ELR (cell line): Measurements from ENCODE around the gene HOXA2.

ENCODE experiments used
- DNase-seq: peaks from one replicate; pipeline ENCODE4 v3.0.0-alpha.2; 2015; ENCODE audit warnings: low read depth

HOXA2 gene

GRCh38 chr7:27078616-27079233, 23.8 kb downstream of the HOXA2 start:
- DNase-seq = peak; percentile 39

- DNase-seq = no peak
These were observed 29.4 kb downstream of the HOXA2 start for GRCh38 chr7:27073076-27073475.

GRCh38 chr7:27071622-27072390, 30.7 kb downstream of the HOXA2 start:
- DNase-seq = no peak

DNA sequence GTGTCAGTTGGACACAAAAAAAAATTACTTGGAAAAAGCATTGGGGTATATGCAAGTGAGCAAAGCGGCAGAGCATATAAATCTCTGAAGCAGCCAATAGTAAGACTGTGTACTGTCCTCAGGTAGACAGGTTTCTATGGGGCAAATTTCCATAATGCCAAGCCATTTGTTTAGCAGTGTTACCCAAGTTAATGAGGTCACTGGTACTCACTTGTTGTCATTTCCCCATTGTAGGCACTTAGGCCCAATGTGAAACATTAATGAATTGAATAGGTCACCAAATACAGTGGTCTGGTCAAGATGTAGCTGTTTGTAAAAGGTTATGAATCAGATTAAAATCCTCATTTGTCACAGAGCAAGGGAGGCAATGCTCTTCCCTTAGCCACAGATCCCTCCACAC, 34.2 kb downstream of the HOXA2 start:
- DNase-seq = no peak

DNA sequence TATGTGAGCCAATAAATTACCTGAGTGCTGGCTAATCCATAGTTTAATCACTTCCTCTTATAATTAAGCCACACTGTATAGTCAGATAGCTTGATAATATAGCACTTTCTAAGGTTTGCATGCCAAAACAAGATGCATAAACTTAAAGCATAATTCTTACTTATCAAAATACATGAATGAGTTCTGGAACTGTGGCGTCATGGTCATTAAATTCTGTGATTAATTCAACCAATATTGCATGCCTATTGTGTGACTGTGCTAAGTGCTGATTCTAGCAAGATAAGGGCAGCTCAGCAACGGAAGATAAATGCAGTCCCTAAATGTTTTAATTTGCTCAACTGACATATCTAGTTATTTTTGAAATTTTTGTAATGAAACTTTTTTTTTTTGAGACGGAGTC, 36.3 kb downstream of the HOXA2 start:
- DNase-seq = peak; percentile 90

DNA sequence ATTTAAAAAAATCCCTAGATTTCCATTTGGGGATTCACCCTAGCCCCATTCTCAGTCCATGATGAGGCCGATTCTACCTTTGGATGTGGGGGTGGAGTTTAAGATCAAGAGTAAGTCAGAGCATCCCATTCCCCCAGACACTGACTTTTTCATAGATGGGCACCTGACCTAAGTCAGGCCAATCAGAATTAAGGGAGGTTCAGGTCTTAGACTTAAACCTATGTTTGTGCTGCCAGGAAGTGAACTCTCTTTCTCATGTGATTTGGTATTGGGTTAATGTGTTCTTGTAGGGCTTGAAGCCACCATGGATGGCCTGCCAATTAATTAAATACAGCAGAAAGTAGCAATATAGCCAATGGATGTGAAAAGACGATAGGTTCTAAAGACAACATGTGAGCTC, 36.8 kb downstream of the HOXA2 start:
- DNase-seq = no peak

- no peak for DNase-seq
These were observed 37.8 kb downstream of the HOXA2 start for GRCh38 chr7:27064661-27065060.

DNA sequence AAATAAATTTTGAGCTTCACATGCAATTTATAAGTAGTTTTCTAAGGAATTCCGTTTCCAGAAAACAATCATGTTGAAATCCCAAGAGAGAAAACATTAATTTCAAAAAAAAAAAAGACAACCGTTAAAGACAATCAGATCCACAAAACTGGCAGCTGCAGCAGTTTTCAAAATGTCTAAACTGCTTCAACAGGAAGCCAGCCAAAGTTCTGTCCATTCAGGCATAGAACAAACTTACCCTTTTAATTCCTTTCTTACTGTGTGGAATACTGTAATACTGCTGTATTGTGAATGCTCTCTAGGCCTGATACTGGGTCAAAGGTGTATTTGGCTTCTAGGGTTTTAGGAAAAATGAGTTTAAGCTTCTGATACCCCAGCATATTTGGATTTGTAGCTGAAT, 38.3 kb downstream of the HOXA2 start:
- DNase-seq = no peak

DNA sequence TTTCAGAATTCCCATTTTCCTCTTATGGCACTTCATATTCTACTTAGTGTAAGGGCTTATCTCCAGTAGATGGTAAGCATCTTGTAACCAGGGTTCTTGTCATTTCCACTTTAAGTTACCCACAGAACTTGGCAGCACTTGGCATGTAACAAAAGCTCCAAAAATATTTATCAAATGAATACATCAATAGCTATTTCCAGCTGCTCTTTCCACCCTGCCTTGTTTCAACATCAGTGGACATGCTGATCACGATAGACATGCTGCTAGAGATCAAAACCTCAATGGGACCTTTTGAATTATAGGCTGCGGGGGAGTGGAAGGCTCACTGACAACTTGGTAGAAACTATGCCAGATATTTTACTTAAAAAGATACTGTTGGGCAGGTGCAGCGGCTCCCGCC, 39.5 kb downstream of the HOXA2 start:
- no peak for DNase-seq

- no peak for DNase-seq
These were observed 49.3 kb downstream of the HOXA2 start for GRCh38 chr7:27053153-27053552.

- DNase-seq = no peak
These were observed 51.0 kb downstream of the HOXA2 start for GRCh38 chr7:27051451-27051850.
